H1 (cell line): ENCODE data around the gene GPR179.
"Not testable (repeated sequence)": the region's sequence is repeated elsewhere in the genome, so short reads cannot be mapped to it uniquely, and the experiment has no call there.

Experiments used
- EZH2 ChIP-seq: fragments of 200-600 bp; sonication (generic); IDR thresholded peaks from 2 replicates; pipeline ENCODE4 v1.7.1; 2012; ENCODE audit warnings: low read depth, mild to moderate bottlenecking, moderate library complexity, low read length, inconsistent platforms; ENCODE audit not compliant: severe bottlenecking
- GTF2F1 ChIP-seq: IDR thresholded peaks from 2 replicates; pipeline ENCODE4 v1.6.1; 2012; ENCODE audit warnings: low read depth, low read length, improper control_type of control experiment, borderline replicate concordance
- JUND ChIP-seq: IDR thresholded peaks from 2 replicates; pipeline ENCODE4 v1.6.1; 2011; ENCODE audit warnings: mild to moderate bottlenecking, improper control_type of control experiment, low read length
- POLR2AphosphoS5 ChIP-seq: IDR thresholded peaks from 2 replicates; pipeline ENCODE4 v1.6.1; 2011; ENCODE audit warnings: low read depth, low read length
- SIRT6 ChIP-seq: IDR thresholded peaks from one replicate; pipeline ENCODE4 v1.7.1; 2012; ENCODE audit warnings: low read length, inconsistent platforms
- TF ChIP-seq, protein P1 (sequence below), 3 experiments: IDR thresholded peaks; 1 replicate in 2 of 3; 2 replicates in 1 of 3; pipeline versions ENCODE4 v1.5.1 to v1.6.1; 2011; ENCODE audit warnings: low read length in 3 of 3, mild to moderate bottlenecking in 3 of 3, inconsistent platforms in 2 of 3, low read depth in 1 of 3, moderate library complexity in 1 of 3; ENCODE audit not compliant: insufficient read depth in 1 of 3; ENCODE audit errors: control extremely low read depth in 1 of 3
- TF ChIP-seq, protein P2 (sequence below): IDR thresholded peaks from 2 replicates; pipeline ENCODE4 v1.6.1; 2012; ENCODE audit warnings: inconsistent platforms
- TF ChIP-seq, protein P3 (sequence below): IDR thresholded peaks from 2 replicates; pipeline ENCODE4 v1.6.1; 2011; ENCODE audit warnings: low read length, improper control_type of control experiment

DNA sequence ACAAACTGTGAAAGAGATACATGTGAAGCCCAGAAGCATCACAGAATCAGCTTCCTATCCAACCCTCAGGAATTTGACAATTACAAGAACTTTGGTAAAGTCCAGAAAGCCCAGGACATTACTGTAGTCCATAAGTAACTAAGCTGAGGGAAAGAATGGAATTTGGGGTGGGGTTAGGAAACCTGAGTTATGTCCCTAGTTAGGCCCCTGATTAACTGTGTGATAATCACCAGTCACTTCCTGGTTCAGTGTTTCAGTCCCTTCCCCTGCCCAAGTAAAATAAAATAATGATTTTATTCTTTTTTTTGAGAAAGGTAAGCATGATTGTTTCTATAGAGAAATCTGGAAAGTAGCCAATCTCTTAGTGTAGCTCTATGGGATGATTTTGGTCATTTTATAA is 57.8 kb downstream of the GPR179 start:
- TF ChIP-seq, protein P1, sequence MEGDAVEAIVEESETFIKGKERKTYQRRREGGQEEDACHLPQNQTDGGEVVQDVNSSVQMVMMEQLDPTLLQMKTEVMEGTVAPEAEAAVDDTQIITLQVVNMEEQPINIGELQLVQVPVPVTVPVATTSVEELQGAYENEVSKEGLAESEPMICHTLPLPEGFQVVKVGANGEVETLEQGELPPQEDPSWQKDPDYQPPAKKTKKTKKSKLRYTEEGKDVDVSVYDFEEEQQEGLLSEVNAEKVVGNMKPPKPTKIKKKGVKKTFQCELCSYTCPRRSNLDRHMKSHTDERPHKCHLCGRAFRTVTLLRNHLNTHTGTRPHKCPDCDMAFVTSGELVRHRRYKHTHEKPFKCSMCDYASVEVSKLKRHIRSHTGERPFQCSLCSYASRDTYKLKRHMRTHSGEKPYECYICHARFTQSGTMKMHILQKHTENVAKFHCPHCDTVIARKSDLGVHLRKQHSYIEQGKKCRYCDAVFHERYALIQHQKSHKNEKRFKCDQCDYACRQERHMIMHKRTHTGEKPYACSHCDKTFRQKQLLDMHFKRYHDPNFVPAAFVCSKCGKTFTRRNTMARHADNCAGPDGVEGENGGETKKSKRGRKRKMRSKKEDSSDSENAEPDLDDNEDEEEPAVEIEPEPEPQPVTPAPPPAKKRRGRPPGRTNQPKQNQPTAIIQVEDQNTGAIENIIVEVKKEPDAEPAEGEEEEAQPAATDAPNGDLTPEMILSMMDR (IDR thresholded peaks at IDR 0.05; ENCODE audit: control extremely low read depth in 1 of 3, insufficient read depth in 1 of 3, low read depth in 1 of 3, low read length in 3 of 3), result not testable (repeated sequence)
- not testable (repeated sequence) for TF ChIP-seq EZH2, JUND, SIRT6, GTF2F1, POLR2AphosphoS5
- TF ChIP-seq, protein P2, sequence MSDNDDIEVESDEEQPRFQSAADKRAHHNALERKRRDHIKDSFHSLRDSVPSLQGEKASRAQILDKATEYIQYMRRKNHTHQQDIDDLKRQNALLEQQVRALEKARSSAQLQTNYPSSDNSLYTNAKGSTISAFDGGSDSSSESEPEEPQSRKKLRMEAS, result not testable (repeated sequence)
- TF ChIP-seq, protein P3, sequence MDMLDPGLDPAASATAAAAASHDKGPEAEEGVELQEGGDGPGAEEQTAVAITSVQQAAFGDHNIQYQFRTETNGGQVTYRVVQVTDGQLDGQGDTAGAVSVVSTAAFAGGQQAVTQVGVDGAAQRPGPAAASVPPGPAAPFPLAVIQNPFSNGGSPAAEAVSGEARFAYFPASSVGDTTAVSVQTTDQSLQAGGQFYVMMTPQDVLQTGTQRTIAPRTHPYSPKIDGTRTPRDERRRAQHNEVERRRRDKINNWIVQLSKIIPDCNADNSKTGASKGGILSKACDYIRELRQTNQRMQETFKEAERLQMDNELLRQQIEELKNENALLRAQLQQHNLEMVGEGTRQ, result not testable (repeated sequence)
